Activated CD4-positive, alpha-beta T cell treated with anti-CD3 and anti-CD28 coated beads for 1 hour (primary cell): ENCODE measurements around the gene BHMT.
"Not testable (repeated sequence)": the region's sequence is repeated elsewhere in the genome, so short reads cannot be mapped to it uniquely, and the experiment has no call there.

Source experiments
- DNase-seq: peaks from one replicate; pipeline ENCODE4 v3.0.0-alpha.2; 2020

The BHMT gene

GRCh38 chr5:79111960-79112702 is 522 bp downstream of the BHMT start:
- DNase-seq: no peak

- no peak for DNase-seq
These were observed 1.1 kb downstream of the BHMT start for GRCh38 chr5:79112703-79113058.

DNA sequence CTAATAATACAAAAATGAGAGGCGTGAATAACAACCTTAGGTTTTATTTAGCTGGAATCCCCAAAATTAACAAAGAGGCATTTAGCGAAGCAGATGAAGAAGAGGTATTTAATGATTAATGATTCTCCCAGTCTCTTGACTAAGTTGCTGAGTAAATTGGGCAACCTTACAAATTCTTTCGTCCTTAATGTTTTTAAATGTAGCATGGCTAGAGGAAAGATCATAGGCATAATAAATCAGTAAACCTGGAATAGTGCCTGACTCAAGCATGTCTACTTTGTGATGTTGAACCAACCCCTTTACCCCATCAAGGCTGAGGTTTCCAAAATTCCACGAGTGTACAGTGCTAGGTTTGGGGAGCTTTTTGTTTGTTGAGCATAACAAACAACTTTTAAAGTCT is 7.9 kb downstream of the BHMT start:
- DNase-seq: no peak

DNA sequence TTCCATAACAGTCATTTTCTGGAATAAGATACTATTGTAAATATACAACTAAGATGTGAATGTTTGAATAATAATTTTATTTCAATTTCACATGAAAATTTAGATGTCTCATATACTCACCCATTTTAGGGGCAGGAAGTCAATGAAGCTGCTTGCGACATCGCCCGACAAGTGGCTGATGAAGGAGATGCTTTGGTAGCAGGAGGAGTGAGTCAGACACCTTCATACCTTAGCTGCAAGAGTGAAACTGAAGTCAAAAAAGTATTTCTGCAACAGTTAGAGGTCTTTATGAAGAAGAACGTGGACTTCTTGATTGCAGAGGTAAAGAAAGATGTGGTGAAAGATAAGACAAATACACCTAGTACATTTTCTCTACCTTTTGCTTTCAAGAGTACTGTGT is 8.6 kb downstream of the BHMT start:
- DNase-seq: no peak

GRCh38 chr5:79122973-79123372 is 11.4 kb downstream of the BHMT start:
- no peak for DNase-seq

DNA sequence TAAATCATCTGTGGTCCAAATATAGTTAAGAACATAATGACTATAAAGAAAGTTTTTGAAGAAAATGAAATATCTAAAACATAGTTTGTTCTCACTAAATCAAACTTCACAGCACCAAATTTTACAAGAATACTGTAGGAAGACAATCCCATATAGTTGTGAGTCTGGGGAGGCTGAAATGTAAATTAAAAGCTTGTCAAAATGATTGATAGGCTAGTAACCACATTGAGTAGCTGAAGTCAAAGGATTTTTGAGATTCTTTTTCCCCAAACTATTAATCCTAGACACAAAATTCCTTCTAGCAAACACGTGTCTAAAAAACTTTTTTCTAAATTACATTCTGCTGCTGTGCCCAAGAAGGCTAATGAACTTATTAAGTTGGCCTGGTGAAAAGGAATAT is 13.0 kb downstream of the BHMT start:
- no peak for DNase-seq

DNA sequence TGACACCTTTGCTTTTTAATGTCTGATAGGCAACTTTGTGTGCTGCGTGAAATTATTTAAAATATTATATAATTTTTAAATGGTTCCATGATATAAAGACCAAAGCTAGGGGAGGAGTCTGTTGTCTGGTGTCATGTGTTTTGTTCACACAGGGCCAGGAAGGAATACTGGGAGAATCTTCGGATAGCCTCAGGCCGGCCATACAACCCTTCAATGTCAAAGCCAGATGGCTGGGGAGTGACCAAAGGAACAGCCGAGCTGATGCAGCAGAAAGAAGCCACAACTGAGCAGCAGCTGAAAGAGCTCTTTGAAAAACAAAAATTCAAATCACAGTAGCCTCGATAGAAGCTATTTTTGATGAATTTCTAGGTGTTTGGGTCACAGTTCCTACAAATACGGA is 19.2 kb downstream of the BHMT start:
- DNase-seq: no peak

DNA sequence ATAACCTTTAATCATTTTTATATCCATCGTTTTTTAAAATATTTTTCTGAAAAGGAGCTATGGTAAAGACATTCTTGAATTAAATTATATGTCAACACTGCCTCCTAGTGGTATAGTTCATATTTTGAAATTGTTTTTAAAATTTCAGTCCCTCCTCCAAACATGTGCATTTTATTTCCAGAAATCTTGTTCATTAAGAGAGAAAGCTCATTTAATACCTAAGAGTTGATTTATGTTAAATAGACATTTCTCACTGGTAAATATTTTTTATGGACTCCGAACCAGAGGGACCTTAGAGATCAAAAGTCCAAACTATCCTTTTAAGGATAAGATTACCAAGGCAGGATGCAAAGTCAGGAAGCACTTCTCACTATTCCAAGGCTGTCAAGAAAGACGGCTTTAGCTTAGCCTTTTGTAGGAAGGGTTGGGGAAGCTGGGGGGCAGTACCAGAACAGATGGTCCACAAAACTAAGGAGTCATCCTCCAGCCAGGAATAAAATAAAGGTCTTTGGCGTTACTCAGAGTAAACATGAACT is 21.6 kb downstream of the BHMT start:
- DNase-seq: no peak

DNA sequence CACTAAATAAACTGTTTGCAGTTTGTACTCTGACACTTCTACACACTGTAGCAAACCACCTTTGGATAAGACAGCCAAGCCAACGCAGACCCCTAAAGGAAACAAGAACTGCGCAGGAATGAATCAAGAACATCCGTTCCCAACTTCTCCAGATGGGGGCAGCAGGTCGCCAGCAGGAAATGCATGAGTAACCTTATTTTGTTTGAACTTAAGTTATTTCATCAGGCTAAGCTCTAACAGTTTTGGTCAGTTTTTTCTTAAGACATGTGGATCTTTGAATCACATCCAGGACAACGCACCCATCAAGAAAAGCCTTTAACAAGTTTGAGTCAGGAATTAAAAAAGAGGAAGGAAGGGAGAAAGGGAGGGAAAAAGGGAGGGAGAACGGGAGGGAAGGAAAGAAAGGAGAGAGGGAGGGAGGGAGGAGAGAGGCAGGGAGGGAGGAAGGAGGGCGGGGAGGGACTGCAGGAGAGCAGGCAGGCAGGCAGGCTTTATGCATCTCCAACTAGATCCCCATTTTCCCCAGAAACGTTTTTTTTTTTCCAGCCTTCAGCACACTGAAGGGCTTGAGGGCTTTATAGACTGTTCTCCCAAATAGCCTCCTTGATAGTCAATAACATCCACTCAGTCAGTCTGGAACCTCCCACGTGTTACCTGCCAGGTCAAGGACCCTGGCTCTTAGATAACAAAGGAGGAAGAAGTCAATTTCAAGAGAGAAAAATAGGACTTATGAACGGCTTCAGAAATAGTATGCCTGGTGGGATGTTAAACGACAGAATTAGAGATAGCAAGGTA is 22.2 kb downstream of the BHMT start:
- peak; percentile 33 for DNase-seq

- no peak for DNase-seq
These were observed 24.4 kb downstream of the BHMT start for GRCh38 chr5:79135790-79136553.

DNA sequence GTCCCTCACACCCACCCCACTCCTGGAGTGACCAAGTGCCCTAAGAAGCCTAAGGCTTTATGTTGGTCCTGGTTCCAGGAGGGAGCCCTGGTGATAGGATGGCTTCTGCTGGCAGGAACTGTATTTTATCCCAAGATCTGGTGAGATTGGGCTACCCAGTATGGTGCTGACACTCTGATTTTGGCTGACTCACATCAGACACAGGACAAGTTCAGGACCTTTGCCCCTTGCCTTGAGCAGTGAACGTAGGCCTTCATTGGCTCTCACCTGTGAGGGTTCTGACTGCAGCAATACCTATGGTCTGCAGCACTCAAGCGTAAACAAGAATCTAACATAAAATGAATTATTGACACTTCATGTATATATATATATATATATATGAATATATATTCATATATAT is 25.0 kb downstream of the BHMT start:
- DNase-seq: no peak

DNA sequence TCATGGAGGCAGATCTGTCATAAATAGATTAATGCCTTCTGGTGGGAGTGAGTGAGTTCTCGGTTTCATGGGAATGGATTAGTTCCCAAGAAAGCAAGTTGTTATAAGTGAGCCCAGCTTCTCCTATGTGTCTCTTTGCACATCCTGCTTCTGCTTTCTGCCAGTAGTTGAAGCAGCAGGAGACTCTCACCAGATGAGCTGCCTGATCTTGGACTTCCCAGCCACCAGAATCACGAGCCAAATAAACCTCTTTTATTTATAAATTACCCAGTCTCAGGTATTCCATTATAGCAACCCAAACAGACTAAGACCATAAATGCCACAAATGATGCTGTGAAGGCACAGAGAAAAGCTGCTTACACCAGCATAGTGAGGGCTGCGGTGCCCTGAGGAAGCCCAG is 28.9 kb downstream of the BHMT start:
- DNase-seq: no peak

GRCh38 chr5:79143684-79144379 is 32.2 kb downstream of the BHMT start:
- DNase-seq: no peak

DNA sequence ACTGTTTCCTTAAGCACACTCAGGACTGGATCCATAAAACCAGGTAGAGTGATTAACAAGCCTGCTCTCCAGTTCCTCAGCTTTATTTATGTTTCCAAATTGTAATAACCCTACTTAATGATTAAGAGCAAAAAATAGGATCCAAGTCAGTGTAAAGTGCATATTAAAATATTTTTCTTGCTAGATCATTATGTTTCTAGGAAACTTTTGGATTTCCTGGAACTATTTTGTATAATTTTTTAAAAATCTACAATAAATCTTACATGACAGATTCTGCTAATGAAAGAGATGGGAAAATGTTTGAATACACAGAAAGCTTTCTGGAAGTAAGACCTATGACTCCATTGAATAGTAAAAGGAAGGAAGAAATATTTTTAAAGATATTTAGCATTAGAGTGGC is 35.5 kb downstream of the BHMT start:
- no peak for DNase-seq

GRCh38 chr5:79149433-79149832 is 37.8 kb downstream of the BHMT start:
- DNase-seq: no peak

DNA sequence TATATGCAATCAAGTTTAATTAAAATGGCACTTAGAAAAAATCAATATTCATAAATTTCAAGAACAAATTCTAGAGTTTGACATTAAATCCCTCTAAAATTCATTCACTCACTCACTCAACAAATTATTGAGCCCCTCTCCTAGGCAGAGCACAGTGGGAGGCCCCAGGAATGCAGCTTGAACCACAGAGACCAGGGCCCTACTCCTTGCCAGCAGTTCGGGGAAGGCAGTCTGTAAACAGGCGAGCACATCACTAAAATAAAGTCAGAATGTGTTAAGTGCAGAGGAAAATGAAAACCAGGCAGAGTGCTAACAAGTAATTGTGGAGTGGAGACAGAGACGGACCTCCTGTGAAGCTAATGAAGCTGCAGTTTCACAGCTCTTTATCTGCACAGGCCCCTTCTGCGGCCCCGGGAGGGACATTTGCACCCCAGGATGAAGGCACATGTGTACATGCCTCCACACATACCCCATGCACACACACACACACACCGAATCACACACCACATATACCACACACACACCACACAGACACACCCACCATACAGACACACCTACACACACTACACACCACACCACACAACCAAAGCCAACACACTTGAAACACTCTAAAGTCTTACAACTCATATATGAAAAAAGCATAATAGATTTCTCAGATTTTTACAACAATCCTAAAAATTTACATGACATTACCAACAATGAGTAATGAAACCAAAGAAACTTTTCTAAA is 40.5 kb downstream of the BHMT start:
- no peak for DNase-seq

DNA sequence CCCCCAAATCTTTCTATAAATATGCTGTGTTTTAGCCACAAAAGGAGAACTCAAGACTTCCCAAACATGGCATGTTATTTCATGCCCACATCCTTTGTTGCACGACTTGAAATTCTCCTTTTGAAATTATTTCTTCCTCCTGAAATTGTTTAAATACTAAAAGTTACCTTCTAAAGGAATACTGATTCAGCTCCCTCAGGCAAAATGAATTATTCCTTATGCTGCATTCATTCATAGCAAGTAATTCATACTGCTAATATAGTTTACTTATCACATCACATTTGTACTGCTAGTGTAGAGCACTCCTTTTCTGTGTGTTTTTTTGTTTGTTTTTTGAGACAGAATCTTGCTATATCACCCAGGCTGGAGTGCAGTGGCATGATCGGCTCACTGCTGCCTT is 45.7 kb downstream of the BHMT start:
- no peak for DNase-seq

DNA sequence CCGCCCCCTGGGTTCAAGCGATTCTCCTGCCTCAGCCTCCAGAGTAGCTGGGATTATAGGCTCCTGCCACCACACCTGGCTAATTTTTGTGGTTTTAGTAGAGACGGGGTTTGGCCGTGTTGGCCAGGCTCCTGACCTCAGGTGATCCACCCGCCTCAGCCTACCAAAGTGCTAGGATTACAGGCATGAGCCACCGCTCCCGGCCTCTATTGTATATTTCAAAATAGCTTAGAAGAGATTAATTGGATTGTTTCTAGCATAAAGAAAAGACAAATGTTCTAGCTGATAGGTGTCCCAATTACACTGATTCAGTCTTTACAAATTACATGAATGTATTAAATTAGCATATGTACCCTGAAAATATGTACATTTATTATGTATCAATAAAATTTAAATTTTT is 50.0 kb downstream of the BHMT start:
- not testable (repeated sequence) for DNase-seq

DNA sequence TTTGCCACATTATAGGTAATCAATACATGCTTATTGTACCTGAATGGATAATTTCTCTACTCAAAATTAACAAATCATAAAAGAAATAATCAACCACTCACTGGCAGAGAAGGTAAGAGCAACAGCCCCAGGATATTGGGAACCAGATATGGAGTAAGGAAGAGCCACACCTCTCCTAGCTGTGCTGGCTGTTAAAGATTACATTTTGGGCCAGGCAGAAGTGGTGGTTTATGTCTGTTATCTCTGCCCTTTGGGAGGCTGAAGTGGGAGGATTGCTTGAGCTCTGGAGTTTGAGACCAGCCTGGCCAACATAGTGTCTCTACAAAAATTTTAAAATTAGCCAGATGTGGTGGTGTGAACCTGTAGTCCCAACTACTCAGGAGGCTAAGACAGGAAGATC is 56.4 kb downstream of the BHMT start:
- no peak for DNase-seq

DNA sequence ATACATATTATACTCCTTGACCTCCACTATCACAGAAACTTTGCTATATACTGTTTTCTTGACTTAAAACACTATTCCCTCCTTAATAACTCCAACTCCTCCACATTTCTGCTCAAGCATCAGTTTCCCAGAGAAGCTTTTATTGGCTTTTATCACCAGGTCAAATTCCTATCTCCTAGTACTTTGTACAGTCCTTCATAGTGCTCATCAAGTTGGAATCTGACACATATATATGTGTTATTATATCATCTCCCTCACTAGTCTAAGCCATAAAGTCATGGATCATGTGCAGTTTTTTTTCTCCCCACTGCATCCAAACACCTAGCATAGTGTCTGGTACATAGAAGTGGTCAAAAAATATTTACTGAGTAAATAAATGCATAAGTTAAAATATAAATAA is 59.1 kb downstream of the BHMT start:
- no peak for DNase-seq

DNA sequence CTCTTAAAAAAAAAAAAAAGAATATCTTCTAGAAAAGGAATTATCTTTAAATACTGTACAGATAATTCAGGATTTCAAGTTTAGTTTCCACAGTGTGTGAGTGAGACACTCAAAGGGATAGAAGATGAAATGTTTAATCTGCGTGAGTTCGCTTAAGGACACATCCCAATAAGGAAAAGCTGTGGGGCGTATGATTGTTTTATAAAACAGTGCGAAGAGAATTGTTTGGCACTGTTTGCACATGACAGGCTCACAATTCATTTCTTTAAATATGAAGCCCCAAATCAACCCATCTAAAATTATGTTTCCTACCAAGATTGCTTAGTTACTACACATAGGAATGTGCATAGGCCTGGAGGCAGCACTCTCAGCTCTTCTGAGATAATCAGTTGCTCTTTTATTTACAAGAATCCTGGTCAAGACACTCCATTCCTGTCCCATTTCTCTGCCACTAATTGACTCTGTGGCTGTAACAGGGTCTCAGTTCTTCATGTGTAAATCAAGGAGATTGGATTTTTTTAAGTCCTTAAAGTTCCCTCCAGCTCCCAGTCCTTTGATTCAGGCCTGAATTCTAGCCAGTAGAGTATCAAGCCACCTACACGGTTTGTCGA is 60.1 kb downstream of the BHMT start:
- DNase-seq: no peak

DNA sequence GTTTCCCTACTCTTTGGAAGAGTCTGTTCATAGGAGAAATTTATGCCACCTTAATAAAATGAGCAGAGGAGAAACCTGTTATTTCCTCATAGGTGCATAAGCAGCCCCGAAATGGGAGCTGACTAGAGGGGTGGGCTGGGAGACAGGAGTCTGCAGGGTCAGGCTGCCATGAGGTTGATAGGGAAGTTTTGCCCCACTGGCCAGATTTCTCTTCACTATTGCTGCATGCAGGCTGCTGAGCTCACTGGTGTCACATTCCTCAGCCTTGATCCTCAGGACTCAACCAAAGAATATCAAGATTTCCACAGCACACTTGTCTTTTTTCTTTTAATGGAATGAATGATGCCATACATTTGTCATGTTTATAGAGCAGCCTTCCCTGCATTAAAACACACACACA is 60.7 kb downstream of the BHMT start:
- no peak for DNase-seq
